DOHH2 (cell line): ENCODE results near the gene LRP10.

ENCODE experiments used
- EZH2phosphoT487 ChIP-seq: fragments of 200-600 bp; sonication (generic); IDR thresholded peaks from 2 replicates; pipeline ENCODE4 v1.6.1; 2017; ENCODE audit warnings: borderline replicate concordance, mild to moderate bottlenecking, antibody characterized with exemption, low read length, moderate library complexity, mixed read lengths
- TF ChIP-seq, protein P1 (sequence below): fragments of 200-600 bp; sonication (generic); IDR thresholded peaks from one replicate; pipeline ENCODE4 v1.5.1; 2014; ENCODE audit warnings: antibody characterized with exemption, mild to moderate bottlenecking, low read depth, low read length; ENCODE audit not compliant: poor library complexity, severe bottlenecking

- TF ChIP-seq, protein P1, sequence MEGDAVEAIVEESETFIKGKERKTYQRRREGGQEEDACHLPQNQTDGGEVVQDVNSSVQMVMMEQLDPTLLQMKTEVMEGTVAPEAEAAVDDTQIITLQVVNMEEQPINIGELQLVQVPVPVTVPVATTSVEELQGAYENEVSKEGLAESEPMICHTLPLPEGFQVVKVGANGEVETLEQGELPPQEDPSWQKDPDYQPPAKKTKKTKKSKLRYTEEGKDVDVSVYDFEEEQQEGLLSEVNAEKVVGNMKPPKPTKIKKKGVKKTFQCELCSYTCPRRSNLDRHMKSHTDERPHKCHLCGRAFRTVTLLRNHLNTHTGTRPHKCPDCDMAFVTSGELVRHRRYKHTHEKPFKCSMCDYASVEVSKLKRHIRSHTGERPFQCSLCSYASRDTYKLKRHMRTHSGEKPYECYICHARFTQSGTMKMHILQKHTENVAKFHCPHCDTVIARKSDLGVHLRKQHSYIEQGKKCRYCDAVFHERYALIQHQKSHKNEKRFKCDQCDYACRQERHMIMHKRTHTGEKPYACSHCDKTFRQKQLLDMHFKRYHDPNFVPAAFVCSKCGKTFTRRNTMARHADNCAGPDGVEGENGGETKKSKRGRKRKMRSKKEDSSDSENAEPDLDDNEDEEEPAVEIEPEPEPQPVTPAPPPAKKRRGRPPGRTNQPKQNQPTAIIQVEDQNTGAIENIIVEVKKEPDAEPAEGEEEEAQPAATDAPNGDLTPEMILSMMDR, result no peak
- no peak for TF ChIP-seq EZH2phosphoT487
These were observed 27.1 kb upstream of the LRP10 start for GRCh38 chr14:22844221-22845102.
